Measurements from ENCODE around the gene EGFL7.

The EGFL7 gene

DNA sequence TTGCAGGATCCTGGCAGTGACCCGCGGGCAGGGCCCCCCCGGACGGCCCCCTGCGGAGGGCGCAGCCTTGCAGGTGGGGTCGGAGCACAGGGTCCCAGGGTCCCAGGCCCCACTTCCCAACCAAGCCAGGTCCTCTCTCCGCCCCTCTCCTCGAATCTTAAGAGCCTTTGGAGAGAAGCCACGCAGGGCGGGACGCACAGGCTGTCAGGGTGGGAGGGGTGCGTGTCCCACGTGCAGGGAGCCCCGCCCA, 18.4 kb upstream of the EGFL7 start:
- DNase-seq (ENCODE audit: low read depth in 2 of 2) = no peak

DNA sequence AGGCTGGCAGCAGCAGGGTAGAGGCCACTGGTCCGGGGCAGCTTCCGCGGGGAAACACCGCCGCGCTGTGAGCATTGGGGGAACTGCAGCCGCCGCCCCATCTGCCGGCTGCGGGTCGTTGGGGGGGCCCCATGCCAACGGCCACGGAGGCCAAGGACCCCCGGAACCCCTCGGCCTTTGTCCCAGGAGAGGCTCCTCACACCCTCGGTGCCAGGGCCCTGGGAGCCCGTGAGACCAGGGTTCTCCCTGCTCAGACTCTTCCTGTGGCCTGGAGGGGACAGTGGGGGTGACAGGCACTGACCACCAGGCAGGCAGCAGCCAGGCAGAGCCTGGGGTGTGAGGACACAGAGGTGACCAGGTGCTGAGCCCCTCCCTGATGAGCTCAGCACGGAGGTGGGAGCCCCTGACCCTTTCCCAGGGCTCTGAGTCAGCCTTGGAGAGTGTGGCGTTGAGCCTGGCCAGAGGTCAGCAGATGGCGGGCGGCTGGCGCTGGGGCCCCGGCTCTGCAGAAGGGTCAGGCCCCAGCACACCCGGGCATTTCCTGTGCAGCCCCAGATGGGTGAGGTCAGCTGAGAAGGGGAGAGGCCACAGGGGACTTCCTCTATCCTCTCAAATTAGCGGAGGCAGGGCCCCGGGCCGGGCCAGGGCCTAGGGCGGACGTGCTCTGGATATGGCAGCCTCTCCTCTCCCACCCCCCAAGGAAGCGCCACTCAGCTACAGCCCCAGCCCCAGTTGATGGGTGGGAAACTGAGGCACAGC, 17.9 kb upstream of the EGFL7 start:
- DNase-seq (ENCODE audit: low read depth in 2 of 2) = peak; percentile 60 to 61

DNA sequence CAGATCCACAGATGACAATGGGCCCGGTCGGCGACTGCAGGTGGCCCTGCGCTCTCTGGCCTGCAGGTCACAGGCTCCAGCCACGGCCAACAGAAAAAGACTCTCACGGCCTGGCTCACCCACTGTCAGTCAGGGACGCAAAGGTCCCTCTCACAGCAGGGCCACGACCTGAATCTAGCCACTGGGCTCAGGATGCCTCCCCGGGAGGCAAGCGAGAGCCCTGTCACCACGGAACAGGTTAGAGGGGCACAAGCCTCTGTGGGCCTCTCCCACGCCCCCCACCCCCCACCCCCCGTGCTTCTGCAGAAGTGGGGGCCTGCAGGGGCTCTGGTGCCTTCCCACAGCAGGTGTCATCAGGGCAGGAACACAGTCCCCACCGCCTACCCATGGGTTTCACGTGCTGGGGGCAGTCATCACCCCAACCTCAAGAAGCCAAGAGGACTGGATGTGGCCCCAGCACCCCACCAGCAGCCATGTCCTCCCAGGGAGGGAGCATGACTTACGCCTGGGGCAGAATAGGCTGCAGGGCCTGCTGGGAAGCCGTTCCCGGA, 17.3 kb upstream of the EGFL7 start:
- no peak for DNase-seq (ENCODE audit: low read depth in 2 of 2)

DNA sequence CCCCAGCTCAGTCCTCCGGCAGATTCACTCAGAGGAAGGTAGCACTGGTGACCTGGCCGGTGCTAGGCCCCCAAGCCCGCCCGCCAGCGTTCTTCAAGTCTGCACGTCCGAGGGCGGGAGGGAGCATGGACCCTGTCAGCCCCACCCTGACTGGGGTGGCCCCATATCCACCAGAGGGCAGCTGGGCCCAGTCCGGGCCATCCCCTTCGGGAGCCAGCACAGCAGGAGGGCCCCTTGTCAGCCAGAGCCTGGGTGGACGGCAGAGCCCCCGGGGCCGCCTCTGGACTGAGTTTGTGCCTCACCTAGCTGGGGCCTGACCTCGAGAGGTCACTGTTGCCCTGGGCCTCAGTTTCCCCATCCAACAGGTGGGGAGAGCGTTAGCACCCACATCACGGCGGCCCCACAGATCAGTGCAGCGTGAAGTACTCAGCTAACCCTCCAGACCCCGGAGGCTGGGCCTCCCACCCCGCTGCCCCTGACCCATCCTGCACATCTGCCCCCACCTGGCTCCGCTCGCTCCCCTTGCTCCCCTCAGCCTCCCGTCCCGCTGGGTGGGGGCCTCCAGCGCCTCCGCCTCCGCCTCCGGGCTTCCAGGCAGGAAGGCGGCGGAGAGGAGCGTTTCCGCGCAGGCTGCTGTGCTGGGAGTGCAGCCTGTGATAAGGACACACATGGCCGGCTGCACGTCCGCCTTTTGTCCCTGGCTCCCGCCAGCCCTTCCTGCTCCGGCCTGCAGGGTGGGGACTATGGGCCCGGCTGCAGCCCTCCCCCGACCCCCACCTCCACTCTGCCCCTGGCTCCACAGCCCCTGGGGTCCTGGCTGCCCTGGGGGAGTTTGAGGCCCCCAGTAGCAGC, 16.6 kb upstream of the EGFL7 start:
- DNase-seq (ENCODE audit: low read depth in 2 of 2) = no peak

DNA sequence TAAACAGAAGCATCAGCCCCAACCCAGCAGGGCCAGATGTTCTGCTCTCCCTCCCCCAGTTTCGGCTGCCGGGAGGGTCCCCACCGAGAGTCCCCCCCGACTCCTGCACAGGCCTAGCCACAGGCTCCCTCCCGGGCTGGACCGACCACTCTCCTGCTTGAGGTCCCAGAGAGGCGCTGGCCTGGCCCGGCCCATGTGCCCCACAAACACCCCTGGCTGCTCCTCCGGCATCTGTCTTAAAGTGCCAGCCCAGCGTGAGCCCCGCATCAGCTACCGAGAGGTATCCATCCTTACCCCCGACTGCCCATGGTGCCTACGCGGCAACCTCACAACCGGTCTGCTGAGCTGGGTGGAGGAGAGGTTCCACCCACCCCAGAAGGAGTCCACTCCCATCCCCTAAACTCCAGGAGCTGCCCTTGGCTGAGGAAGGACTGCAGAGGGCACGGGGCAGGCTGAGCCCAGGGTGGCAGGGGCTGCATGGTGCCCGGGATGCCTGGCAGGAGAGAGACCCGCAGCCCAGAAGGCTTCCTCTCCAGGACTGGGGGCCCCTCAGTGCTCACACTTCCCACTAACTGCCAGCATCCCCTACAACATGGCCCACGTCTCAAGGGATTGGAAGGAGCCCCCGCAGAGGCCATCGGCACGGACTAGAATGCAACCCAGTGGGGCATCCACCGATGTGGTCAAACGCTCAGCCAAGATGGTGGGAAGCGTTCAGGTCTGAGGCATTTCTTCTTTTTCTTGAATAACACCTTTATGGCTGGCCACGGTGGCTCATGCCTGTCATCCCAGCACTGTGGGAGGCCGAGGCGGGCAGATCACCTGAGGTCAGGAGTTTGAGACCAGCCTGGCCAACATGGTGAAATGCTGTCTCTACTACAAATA, 15.6 kb upstream of the EGFL7 start:
- DNase-seq (ENCODE audit: low read depth in 2 of 2) = no peak

DNA sequence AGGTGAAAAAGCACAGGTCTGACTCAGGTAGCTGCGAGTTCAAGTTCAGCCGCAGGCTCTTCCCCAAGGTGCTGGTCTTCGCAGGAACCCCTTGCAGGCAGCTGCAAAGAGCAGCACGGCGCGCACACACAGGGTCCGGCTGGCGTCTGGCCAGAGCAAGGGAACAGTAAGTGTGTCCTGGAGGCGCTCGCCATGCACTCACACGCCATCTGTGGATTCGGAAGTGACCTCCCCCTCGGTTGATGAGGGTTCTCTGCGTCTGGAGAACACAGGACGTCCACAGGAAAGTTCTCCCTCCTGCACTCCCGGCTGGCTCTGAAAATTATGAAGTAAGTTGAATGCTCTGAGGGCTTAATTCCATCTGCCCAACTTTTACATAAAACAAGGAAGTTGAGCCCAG, 14.0 kb upstream of the EGFL7 start:
- no peak for DNase-seq (ENCODE audit: low read depth in 2 of 2)

DNA sequence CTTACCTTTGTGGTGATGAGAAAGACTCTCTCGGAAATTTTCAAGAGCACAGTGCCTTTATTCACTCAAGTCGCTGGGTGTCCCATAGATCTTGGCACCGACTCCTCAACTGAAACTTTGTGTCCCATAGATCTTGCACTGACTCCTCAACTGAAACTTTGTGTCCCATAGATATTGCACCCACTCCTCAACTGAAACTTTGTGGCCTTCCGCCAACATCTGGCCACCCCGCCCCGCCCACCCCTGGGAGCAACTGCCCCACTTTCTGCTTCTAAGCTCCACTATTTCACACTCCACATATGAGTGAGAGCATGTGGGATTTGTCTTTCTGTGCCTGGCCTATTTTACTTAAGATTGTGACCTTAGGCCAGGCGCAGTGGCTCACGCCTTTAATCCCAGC, 12.7 kb upstream of the EGFL7 start:
- DNase-seq (ENCODE audit: low read depth in 2 of 2) = no peak

DNA sequence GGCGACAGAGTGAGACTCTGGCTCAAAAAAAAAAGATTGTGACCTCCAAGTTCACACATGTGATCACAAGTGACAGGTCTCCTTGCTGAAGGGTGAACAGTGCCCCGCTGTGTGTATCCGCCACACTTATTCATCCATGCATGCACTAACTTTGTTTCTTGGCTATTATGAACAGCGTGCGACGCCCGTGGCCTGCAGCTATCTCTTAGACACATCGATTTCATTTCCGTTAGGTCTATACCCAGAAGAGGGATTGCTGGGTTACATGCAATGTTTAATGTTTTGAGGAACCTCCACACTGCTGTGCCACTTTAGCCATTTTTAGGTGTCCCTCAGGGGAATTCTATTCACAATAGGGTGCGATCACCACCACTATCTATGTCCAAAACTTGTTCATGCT, 12.1 kb upstream of the EGFL7 start:
- no peak for DNase-seq (ENCODE audit: low read depth in 2 of 2)

DNA sequence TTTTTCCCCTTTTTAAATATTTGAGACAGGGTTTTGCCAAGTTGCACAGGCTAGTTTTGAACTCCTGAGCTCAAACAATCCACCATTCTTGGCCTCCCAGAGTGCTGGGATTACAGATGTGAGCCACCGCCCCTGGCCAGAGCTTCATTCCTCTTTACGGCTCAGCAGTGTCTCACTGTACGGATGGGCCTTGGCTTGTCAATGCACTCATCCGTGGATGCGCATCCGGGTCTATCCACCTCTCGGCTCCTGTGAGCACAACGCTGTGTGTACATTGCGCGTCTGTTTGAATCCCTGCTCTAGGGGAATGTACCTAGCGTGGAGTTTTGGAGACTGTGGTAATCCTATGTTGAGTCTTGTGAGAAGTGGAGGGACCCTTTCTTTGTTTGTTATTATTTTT, 10.9 kb upstream of the EGFL7 start:
- no peak for DNase-seq (ENCODE audit: low read depth in 2 of 2)

DNA sequence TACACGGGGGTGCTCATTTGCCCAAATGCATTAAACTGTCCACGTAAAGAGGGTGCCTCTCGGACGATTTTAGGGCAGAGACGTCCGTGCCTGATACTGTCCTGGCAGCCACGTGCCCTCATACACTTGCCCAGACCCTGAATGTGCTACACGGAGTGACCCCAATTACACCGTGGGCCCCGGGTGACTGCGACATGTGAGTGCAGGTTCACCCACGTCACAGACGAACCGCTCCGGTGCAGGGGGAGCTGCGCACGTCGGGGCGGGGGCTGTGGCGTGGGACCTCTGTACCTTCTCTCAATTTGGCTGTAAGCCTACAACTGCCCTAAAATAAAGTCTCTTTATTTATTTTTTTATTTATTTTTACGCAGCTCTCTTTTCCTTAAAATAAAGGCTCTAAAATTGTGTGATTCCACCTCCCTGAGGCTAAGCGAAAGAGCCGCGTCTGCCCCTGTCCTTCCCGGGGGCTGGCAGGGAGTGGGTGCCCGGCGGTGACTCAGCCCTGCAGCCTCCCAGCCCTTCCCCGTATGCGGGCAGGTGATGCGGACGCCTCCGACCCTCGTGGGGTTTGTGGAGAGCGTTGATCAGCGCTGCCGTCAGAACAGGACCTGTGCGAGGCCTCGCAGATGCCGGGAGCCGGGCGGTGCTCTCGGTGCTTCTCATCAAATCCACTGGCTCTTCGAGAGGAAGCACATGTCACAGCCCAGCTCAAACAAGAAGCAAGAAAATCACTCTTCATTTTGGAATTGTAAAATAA, 9.2 kb upstream of the EGFL7 start:
- no peak for DNase-seq (ENCODE audit: low read depth in 2 of 2)

DNA sequence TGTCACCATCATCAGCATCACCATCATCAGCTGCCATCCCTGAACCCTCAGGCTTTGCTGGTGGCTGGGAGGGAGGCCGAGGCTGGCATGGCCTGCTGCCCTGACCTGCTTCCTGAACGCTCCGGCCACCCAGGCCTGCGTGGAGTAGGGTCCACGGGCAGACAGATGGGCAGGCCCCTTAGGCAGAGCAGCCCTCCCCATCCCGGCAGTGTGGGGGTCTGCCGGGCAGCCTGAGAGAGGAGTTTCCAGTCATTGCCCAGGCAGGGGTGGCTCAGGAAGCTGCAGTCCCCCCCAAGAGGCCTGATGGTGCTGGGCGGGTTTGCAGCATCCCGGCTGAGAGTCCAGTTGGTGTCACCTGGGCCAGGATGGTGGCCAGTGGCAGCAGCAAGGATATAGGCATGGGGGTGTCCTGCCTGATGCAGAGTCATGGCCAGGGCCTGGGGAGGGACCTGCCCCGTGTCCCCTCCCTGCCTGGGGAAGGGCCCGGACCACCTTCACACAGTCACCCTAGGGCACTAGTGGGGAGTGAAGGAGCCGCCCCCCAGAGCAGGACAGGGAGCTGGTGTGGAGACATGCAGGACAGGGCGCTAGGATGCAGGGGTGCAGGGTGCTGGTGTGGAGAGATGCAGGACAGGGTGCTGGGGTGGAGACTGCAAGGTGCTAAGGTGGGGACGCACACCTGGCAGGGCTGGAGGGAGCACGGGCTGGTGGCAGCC, 7.7 kb upstream of the EGFL7 start:
- DNase-seq (ENCODE audit: low read depth in 2 of 2) = no peak

DNA sequence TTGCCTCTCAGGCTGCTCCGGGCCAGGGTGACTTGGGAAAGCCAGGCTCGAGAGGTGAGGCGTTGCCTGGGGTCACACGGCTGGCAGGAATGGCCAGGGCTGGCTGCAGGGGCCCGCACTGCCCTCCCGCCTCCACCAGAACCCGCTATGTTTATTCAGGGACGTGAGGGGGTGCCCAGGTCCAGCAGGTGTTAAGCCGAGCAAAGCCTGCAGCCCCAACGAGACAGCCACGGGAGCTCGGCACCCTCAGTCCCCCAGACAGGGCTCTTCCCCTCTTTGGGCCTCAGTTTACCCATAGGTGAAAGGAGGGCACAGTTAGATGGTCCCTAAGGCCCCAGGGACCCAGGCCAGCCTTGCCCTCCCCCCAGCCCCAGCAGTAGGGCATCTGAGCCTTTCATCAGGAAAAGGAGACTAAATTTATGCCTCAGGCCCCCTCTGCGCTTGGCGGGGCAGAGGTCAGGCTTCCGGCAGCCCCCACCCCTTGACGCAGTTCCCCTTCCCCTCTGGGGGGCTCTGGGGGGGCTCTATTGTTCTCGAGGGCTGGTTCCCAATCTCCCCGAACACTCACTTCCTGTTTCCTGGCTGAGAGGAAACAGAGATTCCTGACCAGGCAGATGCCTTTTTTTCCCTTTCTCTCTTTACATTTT, 7.1 kb upstream of the EGFL7 start:
- DNase-seq (ENCODE audit: low read depth in 2 of 2) = no peak

DNA sequence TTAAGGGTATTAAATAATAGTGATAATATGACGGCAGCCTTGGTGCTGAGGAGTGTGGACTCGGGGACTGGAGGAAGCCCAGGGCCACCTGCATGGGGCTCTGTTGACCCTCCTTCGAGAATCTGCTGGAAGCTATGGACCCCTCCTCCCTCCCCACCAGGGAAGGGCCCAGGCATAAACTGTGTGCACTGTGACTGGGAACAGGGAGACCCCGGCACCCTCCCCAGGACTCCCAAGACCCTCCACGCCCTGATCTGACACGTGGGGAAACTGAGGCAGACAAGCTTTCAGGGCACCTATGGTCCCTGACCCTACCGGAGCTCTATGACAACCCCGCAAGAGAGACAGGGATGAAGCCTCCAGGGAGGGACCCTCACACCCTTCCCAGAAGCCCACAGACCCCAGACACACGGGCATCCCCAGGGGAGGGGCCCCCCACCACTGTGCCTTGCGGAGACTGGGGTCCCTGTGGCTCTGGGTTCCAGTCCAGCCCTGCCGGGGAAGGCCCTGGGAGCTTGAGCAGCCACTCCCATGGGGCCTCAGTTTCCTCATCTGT, 6.5 kb upstream of the EGFL7 start:
- DNase-seq (ENCODE audit: low read depth in 2 of 2) = no peak

DNA sequence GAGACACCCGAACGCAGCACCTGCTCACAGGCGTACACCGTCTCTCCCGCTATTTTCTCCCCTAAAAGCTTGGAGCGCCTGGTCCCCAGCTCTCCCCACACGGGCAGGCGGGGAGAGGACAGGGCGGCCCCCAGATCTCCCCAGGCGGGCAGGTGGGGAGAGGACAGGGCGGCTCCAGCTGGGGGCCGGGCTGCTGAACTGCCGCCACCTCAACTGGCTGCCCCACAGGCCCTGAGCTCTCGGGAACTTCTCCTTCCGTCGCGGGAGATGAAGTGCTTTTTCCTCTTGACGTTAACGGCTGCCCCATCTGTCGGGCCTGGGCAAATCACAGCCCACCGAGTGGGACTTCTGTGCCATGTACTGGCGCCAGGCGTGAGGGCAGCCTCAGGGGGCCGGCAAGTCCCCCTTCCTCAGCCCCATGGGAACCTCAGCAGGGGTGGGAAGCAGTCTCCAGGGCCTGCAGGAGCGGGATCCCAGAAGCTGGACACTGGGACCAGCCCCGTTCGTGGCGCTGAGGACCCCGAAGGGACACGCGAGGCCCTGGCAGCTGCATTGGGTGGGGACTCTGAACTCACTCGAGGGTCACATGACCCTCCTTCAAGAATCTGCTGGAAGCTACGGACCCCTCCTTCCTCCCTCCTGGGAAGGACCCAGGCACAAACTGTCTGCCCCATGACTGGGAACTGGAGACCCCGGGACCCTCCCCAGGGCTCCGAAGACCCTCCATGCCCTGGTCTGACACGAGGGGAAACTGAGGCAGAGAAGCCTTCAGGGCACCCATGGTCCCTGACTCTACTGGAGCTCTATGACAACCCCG, 5.7 kb upstream of the EGFL7 start:
- DNase-seq (ENCODE audit: low read depth in 2 of 2) = no peak

DNA sequence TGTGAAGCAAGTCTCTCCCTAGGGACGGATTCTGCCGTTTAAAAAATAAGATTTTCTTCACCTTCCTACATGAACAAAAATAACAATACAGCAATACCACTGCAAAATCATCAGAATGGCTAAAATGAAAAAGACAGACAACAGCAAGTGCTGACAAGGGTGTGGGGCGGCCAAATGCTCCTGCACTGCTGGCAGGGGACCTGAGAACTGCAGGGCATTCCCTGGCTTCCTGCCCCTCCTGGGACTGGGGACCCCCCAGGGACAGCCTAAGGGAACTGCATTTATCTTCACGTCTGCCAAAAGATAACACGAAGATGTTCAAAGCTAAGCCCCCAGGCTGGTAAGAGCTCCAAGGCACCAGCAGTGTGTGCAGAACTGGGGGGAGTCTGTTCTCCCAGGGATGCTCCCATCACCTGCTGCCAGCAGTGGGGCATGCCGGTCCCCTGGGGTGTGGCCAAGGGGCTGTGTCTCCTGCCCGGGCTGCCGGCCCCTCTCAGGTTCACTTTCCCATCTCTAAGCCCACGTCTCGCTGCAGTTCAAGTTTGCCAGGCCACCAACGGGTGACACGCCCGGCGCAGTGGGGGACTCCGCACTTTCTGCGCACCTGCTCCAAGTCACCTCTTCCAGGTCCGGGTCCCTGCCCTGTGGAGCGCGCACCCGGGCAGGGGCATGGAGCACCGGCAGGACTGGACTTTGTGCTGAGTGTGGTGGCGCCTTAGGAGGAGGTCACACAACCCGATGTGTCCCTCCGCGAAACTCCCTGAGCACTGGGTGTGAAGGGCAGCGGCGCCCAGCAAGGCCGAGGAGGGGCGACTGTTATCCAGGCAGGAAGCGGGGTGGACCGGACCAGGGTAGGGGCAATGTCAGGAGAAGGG, 4.5 kb upstream of the EGFL7 start:
- no peak for DNase-seq (ENCODE audit: low read depth in 2 of 2)

DNA sequence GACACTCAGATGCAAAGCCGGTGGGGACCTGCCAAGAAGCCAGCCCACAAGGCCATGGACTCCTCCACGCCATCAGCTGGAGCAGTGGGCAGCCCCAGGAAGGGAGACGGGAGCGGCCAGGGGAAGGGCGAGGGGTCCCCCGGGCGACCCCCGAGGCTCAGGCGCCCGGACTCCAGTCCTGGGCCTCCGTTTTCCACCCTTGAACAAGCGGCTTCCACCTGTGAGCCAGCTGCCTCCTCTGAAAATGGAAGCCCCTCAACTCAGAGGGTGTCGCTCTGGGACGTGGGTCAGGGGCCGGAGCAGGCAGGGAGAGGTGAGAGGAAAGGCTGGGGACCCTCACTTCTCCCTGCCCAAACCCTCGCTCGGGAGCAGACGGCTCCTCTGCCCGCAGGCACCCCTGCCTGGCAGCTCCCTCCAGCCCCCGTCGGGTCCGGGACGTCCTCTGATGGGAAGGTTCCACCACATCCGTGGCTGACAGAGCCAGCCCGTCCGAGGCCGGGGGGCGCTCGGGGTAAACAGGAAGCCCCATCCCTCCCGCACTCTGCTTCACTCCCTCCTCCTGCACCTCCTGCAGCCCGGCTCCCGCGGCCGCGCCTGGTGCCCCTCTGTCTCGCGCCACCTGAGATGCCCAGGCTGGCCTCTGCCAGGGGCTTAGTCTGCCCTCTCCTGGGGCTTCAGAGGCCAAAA, 3.7 kb upstream of the EGFL7 start:
- DNase-seq (ENCODE audit: low read depth in 2 of 2) = no peak
